ENCODE data around the gene SLC2A10.

Gene SLC2A10

GRCh38 chr20:46689754-46690085 is 19.7 kb upstream of the SLC2A10 start:
- no peaks in the 10 kb centered on the region for H3K9me3 ChIP-seq (ENCODE audit: control insufficient read depth, insufficient read depth, low read length)
- peak overlapping the region; percentile 87; the same call in 1 of the 2 replicates for H3K9ac ChIP-seq (ENCODE audit: low read depth, low read length)
- H3K4me1 ChIP-seq (ENCODE audit: insufficient read depth, low read length): peaks cover 4% of the 10 kb centered on the region
- peaks cover 9% of the 10 kb centered on the region for H3K36me3 ChIP-seq (ENCODE audit: insufficient read depth, low read length)

- Histone ChIP-seq H3K9ac (ENCODE audit: low read depth, low read length) (peak overlapping the region; percentile 87), H3K36me3 (ENCODE audit: insufficient read depth, low read length) (peaks cover 9% of the 10 kb centered on the region), H3K4me1 (ENCODE audit: insufficient read depth, low read length) (peaks cover 4% of the 10 kb centered on the region), H3K9me3 (ENCODE audit: control insufficient read depth, insufficient read depth, low read length) (no peaks in the 10 kb centered on the region)
Observed at GRCh38 chr20:46690219-46691106, 19.0 kb upstream of the SLC2A10 start.

- H3K4me1 ChIP-seq (ENCODE audit: insufficient read depth, low read length): peaks cover 4% of the 10 kb centered on the region
- peaks cover 9% of the 10 kb centered on the region for H3K36me3 ChIP-seq (ENCODE audit: insufficient read depth, low read length)
- no peaks in the 10 kb centered on the region for H3K9me3 ChIP-seq (ENCODE audit: control insufficient read depth, insufficient read depth, low read length)
- no peak overlapping the region for H3K9ac ChIP-seq (ENCODE audit: low read depth, low read length)
Observed at GRCh38 chr20:46691196-46691595, 18.3 kb upstream of the SLC2A10 start.

GRCh38 chr20:46694484-46694883 is 15.0 kb upstream of the SLC2A10 start:
- no peak overlapping the region for H3K9ac ChIP-seq (ENCODE audit: low read depth, low read length)
- H3K9me3 ChIP-seq (ENCODE audit: control insufficient read depth, insufficient read depth, low read length): no peaks in the 10 kb centered on the region
- H3K36me3 ChIP-seq (ENCODE audit: insufficient read depth, low read length): no peaks in the 10 kb centered on the region
- peaks cover 4% of the 10 kb centered on the region; the same call in 1 of the 2 replicates for H3K4me1 ChIP-seq (ENCODE audit: insufficient read depth, low read length)

GRCh38 chr20:46695892-46696291 is 13.6 kb upstream of the SLC2A10 start:
- Histone ChIP-seq H3K36me3 (ENCODE audit: insufficient read depth, low read length) (no peaks in the 10 kb centered on the region), H3K9ac (ENCODE audit: low read depth, low read length) (no peak overlapping the region), H3K9me3 (ENCODE audit: control insufficient read depth, insufficient read depth, low read length) (no peaks in the 10 kb centered on the region), H3K4me1 (ENCODE audit: insufficient read depth, low read length) (peaks cover 7% of the 10 kb centered on the region; the same call in 1 of the 2 replicates)

GRCh38 chr20:46696791-46697279 is 12.6 kb upstream of the SLC2A10 start:
- H3K9me3 ChIP-seq (ENCODE audit: control insufficient read depth, insufficient read depth, low read length): no peaks in the 10 kb centered on the region
- no peaks in the 10 kb centered on the region for H3K36me3 ChIP-seq (ENCODE audit: insufficient read depth, low read length)
- peaks cover 14% of the 10 kb centered on the region for H3K4me1 ChIP-seq (ENCODE audit: insufficient read depth, low read length)
- H3K9ac ChIP-seq (ENCODE audit: low read depth, low read length): no peak overlapping the region

GRCh38 chr20:46698788-46699187 is 10.7 kb upstream of the SLC2A10 start:
- no peak overlapping the region for H3K9ac ChIP-seq (ENCODE audit: low read depth, low read length)
- peaks cover 27% of the 10 kb centered on the region for H3K4me1 ChIP-seq (ENCODE audit: insufficient read depth, low read length)
- H3K36me3 ChIP-seq (ENCODE audit: insufficient read depth, low read length): no peaks in the 10 kb centered on the region
- no peaks in the 10 kb centered on the region for H3K9me3 ChIP-seq (ENCODE audit: control insufficient read depth, insufficient read depth, low read length)

GRCh38 chr20:46699651-46700359 is 9.6 kb upstream of the SLC2A10 start:
- Histone ChIP-seq H3K9ac (ENCODE audit: low read depth, low read length) (no peak overlapping the region), H3K36me3 (ENCODE audit: insufficient read depth, low read length) (no peaks in the 10 kb centered on the region), H3K9me3 (ENCODE audit: control insufficient read depth, insufficient read depth, low read length) (no peaks in the 10 kb centered on the region), H3K4me1 (ENCODE audit: insufficient read depth, low read length) (peaks cover 23% of the 10 kb centered on the region)

GRCh38 chr20:46700481-46700880 is 9.0 kb upstream of the SLC2A10 start:
- H3K9me3 ChIP-seq (ENCODE audit: control insufficient read depth, insufficient read depth, low read length): no peaks in the 10 kb centered on the region
- H3K36me3 ChIP-seq (ENCODE audit: insufficient read depth, low read length): no peaks in the 10 kb centered on the region
- H3K4me1 ChIP-seq (ENCODE audit: insufficient read depth, low read length): peaks cover 23% of the 10 kb centered on the region
- no peak overlapping the region for H3K9ac ChIP-seq (ENCODE audit: low read depth, low read length)

GRCh38 chr20:46701057-46701456 is 8.4 kb upstream of the SLC2A10 start:
- Histone ChIP-seq H3K4me1 (ENCODE audit: insufficient read depth, low read length) (peaks cover 23% of the 10 kb centered on the region), H3K36me3 (ENCODE audit: insufficient read depth, low read length) (no peaks in the 10 kb centered on the region), H3K9ac (ENCODE audit: low read depth, low read length) (no peak overlapping the region), H3K9me3 (ENCODE audit: control insufficient read depth, insufficient read depth, low read length) (no peaks in the 10 kb centered on the region)

GRCh38 chr20:46701556-46701955 is 7.9 kb upstream of the SLC2A10 start:
- H3K9ac ChIP-seq (ENCODE audit: low read depth, low read length): no peak overlapping the region
- H3K36me3 ChIP-seq (ENCODE audit: insufficient read depth, low read length): no peaks in the 10 kb centered on the region
- H3K9me3 ChIP-seq (ENCODE audit: control insufficient read depth, insufficient read depth, low read length): 0 out of 2 replicates have a peak, but pooled peaks cover 4% of the 10 kb centered on the region
- H3K4me1 ChIP-seq (ENCODE audit: insufficient read depth, low read length): peaks cover 23% of the 10 kb centered on the region

- H3K9me3 ChIP-seq (ENCODE audit: control insufficient read depth, insufficient read depth, low read length): 0 out of 2 replicates have a peak, but pooled peaks cover 6% of the 10 kb centered on the region
- H3K36me3 ChIP-seq (ENCODE audit: insufficient read depth, low read length): no peaks in the 10 kb centered on the region
- no peak overlapping the region for H3K9ac ChIP-seq (ENCODE audit: low read depth, low read length)
- peaks cover 23% of the 10 kb centered on the region for H3K4me1 ChIP-seq (ENCODE audit: insufficient read depth, low read length)
Observed at GRCh38 chr20:46701986-46702385, 7.5 kb upstream of the SLC2A10 start.

- H3K9ac ChIP-seq (ENCODE audit: low read depth, low read length): no peak overlapping the region
- 0 out of 2 replicates have a peak, but pooled peaks cover 6% of the 10 kb centered on the region for H3K9me3 ChIP-seq (ENCODE audit: control insufficient read depth, insufficient read depth, low read length)
- H3K4me1 ChIP-seq (ENCODE audit: insufficient read depth, low read length): peaks cover 23% of the 10 kb centered on the region
- no peaks in the 10 kb centered on the region for H3K36me3 ChIP-seq (ENCODE audit: insufficient read depth, low read length)
Observed at GRCh38 chr20:46702447-46703203, 6.8 kb upstream of the SLC2A10 start.

- Histone ChIP-seq H3K9me3 (ENCODE audit: control insufficient read depth, insufficient read depth, low read length) (0 out of 2 replicates have a peak, but pooled peaks cover 6% of the 10 kb centered on the region), H3K9ac (ENCODE audit: low read depth, low read length) (no peak overlapping the region), H3K36me3 (ENCODE audit: insufficient read depth, low read length) (no peaks in the 10 kb centered on the region), H3K4me1 (ENCODE audit: insufficient read depth, low read length) (peaks cover 26% of the 10 kb centered on the region)
Observed at GRCh38 chr20:46703435-46703834, 6.0 kb upstream of the SLC2A10 start.
